Osteocyte (in vitro differentiated cells): Measurements from ENCODE around the gene SCRG1. TPM values are rescaled to one million over a fixed set of nuclear protein-coding genes. Genes with fewer than 3 reads are reported as not detected.
A peak's percentile ranks its signal among the peaks of the same experiment; 100 is the strongest.

ENCODE experiments used
- DNase-seq: peaks from one replicate; pipeline ENCODE4 v3.0.0; 2021; ENCODE audit warnings: mixed read lengths; ENCODE audit not compliant: unreplicated experiment; ENCODE audit errors: extremely low spot score
- H3K27ac Mint-ChIP-seq: one replicate; pipeline ENCODE4 v1.8.0; 2021; ENCODE audit warnings: mild to moderate bottlenecking, mixed read lengths; ENCODE audit not compliant: unreplicated experiment
- H3K27me3 Mint-ChIP-seq: one replicate; pipeline ENCODE4 v1.8.0; 2021; ENCODE audit warnings: mixed read lengths; ENCODE audit not compliant: unreplicated experiment
- H3K36me3 Mint-ChIP-seq: one replicate; pipeline ENCODE4 v1.8.0; 2021; ENCODE audit warnings: mixed read lengths; ENCODE audit not compliant: unreplicated experiment
- H3K4me1 Mint-ChIP-seq: one replicate; pipeline ENCODE4 v1.8.0; 2021; ENCODE audit warnings: mixed read lengths; ENCODE audit not compliant: unreplicated experiment
- H3K4me3 Mint-ChIP-seq: one replicate; pipeline ENCODE4 v1.8.0; 2021; ENCODE audit warnings: mild to moderate bottlenecking, moderate library complexity, mixed read lengths; ENCODE audit not compliant: unreplicated experiment
- H3K9me3 Mint-ChIP-seq: one replicate; pipeline ENCODE4 v1.8.0; 2021; ENCODE audit warnings: mixed read lengths; ENCODE audit not compliant: unreplicated experiment
- total RNA-seq: library from RNA; stranded (reverse); gene quantifications from 2 replicates; pipeline ENCODE4 v1.2.1, GENCODE V29; 2021
- TF ChIP-seq, protein P1 (sequence below): fragments of 200-600 bp; sonication (generic); IDR thresholded peaks from 2 replicates; pipeline ENCODE4 v1.5.0; 2021; ENCODE audit warnings: antibody characterized with exemption, mild to moderate bottlenecking, moderate library complexity

The SCRG1 gene
- total RNA-seq, 1 donor from 2014 or later, result 2.2 TPM

DNA sequence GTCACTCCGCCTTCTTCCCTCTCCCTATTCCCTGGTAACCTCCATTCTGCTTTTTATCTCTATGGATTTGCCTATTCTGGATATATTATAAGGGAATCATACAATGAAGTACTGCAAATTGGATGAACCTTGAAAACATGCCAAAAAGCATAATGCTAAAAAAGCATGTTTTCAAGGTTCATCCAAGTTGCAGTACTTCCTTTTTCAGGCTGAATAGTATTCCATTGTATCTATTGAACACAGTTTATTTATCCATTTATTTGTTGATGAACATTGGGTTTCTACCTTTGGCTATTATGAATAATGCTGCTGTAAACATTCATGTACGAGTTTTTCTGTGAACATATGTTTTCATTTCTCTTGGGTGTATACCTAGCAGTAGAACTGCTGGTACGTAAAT, 19.0 kb downstream of the SCRG1 start:
- Mint-ChIP-seq H3K36me3 (peaks cover 20% of the 10 kb centered on the region), H3K27ac (no peak overlapping the region), H3K4me1 (peaks cover 8% of the 10 kb centered on the region), H3K9me3 (no peaks in the 10 kb centered on the region), H3K27me3 (no peaks in the 10 kb centered on the region), H3K4me3 (no peak overlapping the region)
- TF ChIP-seq, protein P1, sequence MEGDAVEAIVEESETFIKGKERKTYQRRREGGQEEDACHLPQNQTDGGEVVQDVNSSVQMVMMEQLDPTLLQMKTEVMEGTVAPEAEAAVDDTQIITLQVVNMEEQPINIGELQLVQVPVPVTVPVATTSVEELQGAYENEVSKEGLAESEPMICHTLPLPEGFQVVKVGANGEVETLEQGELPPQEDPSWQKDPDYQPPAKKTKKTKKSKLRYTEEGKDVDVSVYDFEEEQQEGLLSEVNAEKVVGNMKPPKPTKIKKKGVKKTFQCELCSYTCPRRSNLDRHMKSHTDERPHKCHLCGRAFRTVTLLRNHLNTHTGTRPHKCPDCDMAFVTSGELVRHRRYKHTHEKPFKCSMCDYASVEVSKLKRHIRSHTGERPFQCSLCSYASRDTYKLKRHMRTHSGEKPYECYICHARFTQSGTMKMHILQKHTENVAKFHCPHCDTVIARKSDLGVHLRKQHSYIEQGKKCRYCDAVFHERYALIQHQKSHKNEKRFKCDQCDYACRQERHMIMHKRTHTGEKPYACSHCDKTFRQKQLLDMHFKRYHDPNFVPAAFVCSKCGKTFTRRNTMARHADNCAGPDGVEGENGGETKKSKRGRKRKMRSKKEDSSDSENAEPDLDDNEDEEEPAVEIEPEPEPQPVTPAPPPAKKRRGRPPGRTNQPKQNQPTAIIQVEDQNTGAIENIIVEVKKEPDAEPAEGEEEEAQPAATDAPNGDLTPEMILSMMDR, result no peak
- no peak for DNase-seq

DNA sequence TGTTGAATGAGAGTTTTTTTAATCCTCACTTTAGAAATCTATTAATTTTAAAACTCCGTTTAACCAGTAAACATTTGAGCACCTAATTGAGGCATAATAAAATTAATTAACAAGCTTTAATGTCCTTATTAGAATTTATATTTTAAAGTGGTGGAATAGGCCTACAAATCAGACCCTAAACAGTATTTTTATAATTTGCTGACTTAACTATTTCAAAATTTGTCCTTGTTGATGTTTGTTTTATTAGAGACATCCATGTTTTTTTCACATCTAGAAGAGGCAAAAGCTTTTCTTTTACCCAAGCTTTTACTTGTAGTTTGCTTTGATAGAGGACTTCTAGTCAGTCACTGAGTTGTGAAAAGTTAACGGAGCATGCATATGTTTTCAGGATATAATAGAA, 24.3 kb downstream of the SCRG1 start:
- no peaks in the 10 kb centered on the region for H3K9me3 Mint-ChIP-seq
- H3K27me3 Mint-ChIP-seq, result no peaks in the 10 kb centered on the region
- DNase-seq, result no peak
- no peak overlapping the region for H3K27ac Mint-ChIP-seq
- H3K36me3 Mint-ChIP-seq, result peaks cover 12% of the 10 kb centered on the region
- peaks cover 18% of the 10 kb centered on the region for H3K4me1 Mint-ChIP-seq
- TF ChIP-seq, protein P1, result no peak
- no peak overlapping the region for H3K4me3 Mint-ChIP-seq

DNA sequence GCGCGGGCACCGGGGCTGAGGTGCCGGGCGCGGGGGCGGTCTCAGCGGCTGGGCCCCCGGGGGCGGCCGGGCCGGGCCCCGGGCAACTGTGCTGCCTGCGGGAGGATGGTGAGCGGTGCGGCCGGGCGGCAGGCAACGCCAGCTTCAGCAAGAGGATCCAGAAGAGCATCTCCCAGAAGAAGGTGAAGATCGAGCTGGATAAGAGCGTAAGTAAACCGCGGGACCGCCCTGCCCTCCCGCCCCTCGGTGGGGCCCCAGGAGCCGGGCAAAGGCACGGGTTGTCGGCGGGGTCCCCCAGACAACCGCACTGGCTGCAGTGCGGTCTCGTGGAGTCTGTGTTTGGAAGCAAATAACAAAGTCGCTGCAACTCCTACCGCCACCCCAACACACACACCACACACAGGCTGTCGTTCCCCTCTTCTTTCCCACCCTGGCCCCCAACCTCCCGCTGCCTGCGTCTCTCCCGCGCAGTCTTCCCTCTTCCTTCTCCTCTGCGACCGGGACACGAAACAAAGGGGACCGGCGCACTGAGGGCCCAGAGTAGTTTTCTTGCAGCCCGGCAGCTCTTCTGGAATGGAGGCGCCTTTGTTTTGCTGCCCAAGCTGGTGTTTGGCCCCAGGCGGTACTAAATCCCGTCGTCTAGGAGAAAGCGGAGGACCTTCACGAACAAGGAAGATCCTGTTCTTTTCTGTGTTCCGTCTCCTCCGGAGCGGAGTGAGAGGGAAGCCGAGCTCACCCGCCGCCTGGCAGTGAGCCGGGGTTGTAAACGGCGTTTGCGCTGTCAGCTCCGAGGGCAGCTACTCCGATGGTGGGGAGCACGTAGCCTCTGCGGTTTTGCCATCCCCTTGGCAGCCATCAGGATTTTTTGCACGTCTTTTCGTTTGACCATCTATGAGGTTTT, 27.4 kb downstream of the SCRG1 start:
- TF ChIP-seq, protein P1, result no peak
- Mint-ChIP-seq H3K4me3 (peak overlapping the region; percentile 98), H3K36me3 (peaks cover 7% of the 10 kb centered on the region), H3K4me1 (peaks cover 22% of the 10 kb centered on the region), H3K27ac (peak overlapping the region; percentile 99), H3K9me3 (no peaks in the 10 kb centered on the region), H3K27me3 (no peaks in the 10 kb centered on the region)
- DNase-seq, result peak; percentile 88

DNA sequence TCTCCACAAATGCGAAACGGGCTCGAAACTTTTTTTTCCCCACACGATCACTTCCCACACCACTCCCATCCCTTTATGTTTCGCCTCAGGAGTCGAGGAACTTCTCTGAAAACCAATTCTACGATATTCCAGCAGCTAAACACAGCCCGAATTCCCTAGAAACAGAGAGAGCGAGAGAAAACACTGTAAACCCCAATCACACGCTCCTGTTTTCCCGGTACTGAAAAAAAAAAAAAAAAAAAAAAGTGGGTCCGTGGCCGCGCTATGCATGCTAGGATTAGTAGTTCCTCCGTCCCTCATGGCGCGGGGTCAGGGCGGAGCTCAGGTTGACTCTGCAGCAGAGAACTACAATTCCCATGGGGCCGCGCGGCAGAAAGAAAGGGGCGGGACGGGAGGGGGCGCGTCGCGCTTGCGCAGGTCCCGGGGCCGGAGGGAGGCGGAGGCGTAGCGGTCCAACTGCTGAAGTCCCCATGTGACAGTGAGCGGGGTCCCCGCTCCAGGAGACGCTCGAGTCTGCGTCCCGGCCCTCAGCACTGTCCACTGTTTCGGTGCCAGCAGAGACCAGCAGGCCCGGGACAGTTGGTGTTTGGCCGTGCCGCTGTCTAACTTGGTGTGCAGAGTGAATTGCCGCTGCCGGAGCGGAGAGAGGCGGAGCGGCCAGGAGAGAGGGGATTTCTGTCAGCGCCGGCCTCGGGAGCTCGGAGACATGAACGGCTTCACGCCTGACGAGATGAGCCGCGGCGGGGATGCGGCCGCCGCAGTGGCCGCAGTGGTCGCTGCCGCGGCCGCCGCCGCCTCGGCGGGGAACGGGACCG, 28.2 kb downstream of the SCRG1 start, which contains the start of gene SAP30:
TSS of gene SAP30 (plus strand) at position 478 of the 815 bp plus-strand sequence. CDS start at position 707, 229 bp downstream.
- Mint-ChIP-seq H3K4me3 (peak within 1 kb of the TSS; percentile 100), H3K27me3 (no peaks in the 10 kb centered on the region), H3K9me3 (no peaks in the 10 kb centered on the region), H3K4me1 (peaks cover 20% of the 10 kb centered on the region), H3K27ac (peak within 1 kb of the TSS; percentile 99), H3K36me3 (peaks cover 2% of the 10 kb centered on the region)
- DNase-seq, result peak; percentile 99
- TF ChIP-seq, protein P1, result no peak

DNA sequence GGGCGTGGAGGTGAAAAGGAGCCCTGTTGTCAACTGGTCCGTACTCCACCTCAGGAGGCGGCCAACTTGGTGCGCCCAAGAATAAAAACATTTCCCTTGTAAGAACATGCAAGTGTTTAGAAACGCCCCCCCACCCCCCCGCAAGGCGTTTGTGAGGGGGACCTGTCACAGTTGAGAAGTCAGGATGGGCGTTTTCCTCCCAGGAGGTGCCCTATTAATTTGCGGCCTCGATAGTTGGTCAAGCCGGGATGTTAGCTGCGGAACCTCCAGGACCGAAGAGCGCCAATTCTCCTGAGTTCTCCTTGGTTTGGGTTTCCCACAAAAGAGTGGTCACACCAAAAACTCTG, 28.8 kb downstream of the SCRG1 start:
- H3K36me3 Mint-ChIP-seq, result no peaks in the 10 kb centered on the region
- H3K9me3 Mint-ChIP-seq, result no peaks in the 10 kb centered on the region
- DNase-seq, result no peak
- H3K27ac Mint-ChIP-seq, result peak overlapping the region; percentile 97
- TF ChIP-seq, protein P1, result no peak
- H3K4me3 Mint-ChIP-seq, result peak overlapping the region; percentile 100
- H3K27me3 Mint-ChIP-seq, result no peaks in the 10 kb centered on the region
- peaks cover 20% of the 10 kb centered on the region for H3K4me1 Mint-ChIP-seq
